ENCODE results near the gene UTP11. TPM values are rescaled to one million over a fixed set of nuclear protein-coding genes. Genes with fewer than 3 reads are reported as not detected.
"Not testable (repeated sequence)": the region's sequence is repeated elsewhere in the genome, so short reads cannot be mapped to it uniquely, and the experiment has no call there.

The UTP11 gene
- total and polyA plus RNA-seq, 5 experiments from 2014 or later: 14.2 to 21.4 (median 17.3) TPM

DNA sequence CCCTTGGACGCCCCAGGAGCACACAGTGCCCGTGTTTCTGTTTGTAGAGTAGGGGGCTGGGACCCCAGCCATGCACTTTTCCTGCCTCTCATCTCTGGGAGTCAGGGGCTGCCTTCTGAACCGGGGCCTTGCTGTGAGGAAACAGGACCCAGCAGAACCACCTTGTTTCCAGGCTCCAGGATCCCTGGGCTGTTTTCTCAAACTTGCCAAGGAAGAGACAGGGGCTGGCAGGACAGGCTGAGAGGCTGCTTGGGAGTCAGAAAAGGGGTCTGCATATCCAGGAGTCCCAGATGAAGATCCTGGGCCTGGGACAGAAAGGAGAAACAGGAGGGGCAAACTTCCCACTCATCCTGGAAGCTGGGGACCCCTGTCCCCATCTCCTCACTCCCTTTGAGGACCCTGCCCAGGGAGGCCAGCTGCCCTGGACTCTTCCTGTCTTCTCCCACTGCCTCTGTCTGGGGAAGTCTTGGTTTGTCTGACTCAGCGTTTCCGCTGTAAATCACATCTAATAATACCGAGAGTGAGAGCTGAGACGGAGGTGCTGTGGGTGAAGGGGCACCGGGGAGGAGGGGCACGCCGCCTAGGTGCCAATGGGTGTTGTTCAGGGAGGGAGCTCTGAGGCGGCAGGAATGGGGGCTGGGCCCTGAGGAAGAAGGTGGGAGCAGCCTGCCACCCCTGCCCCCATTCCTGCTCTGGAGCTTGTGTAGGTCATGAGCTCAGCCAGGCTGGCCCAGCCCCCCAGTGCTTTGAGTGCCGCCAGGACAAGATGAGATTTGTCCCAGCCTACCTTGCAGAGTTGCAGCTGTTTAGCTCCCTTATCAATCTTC lies 17.4 kb downstream of the UTP11 start:
- POLR2A ChIA-PET: interaction anchor here (0.6 kb wide), 1 partner anchor 21 kb away, joined by 3 read pairs; no protein-coding TSS in a partner anchor
- no peak for DNase-seq
- Mint-ChIP-seq H3K27me3 (peaks cover 0 to 8% (median 3%) of the 10 kb centered on the region in 5 donors), H3K4me3 (peak overlapping the region in 2 of 10 donors; percentile 38 to 56), H3K9me3 (no peaks in the 10 kb centered on the region), H3K36me3 (peaks cover 0 to 16% (median 2%) of the 10 kb centered on the region in 3 donors), H3K4me1 (peaks cover 7 to 37% (median 25%) of the 10 kb centered on the region in 4 donors), H3K27ac (peak overlapping the region in 7 of 10 donors; percentile 18 to 73 (median 48))
- ATAC-seq: peak; percentile 53 to 68

DNA sequence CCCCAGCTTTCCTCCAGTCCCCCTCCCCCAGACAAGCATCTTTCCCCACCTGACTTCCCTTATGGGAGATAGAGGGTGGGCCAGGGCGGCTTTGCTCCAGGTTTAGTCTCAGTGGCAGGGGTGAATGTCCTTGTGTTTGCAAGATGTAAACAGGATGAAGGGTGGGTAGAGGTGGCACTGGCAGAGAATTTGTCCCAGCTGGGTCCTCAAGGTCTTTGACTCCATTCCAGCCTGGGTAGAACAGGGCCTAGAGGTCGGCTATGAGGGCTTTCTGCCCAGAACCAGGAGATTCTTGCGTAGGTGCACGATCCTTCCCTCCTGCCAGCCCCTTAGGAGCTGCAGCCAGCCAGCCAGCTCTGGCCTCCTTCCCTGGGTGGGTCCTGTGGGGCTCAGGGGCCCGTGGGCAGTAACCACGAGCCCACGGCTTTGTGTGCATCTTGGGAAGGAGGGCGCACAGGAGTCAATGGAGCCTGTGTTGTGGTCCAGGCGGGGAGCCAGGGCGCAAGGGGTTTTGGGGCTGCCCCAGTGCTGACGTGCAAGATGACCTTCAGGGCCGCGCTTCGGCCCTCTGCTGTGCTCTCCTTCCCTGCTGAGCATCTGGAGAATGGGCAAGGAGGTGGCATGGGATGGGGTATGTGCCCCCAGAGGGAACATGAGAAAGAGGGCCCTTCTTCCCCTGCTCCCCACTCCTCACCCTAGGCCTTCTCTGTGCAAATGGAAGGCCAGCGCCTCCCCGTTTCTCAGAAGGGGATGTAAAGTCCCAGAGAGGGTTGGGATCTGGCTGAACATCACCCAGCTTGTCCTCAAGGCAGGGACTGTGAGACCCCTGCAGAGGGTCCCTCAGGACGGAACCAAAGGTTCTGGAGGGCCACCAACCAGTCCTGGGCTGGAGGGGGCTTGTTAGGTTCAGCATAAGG lies 18.3 kb downstream of the UTP11 start:
- no peaks in the 10 kb centered on the region for H3K9me3 Mint-ChIP-seq
- no peak for ATAC-seq
- H3K27ac Mint-ChIP-seq: peak overlapping the region in 6 of 10 donors; percentile 25 to 73 (median 41)
- POLR2A ChIA-PET: interaction anchor here (0.5 to 0.6 kb wide), 2 partner anchors 48 to 129 kb away, joined by 3 to 5 read pairs; no protein-coding TSS in a partner anchor
- DNase-seq: no peak
- peaks cover 0 to 6% (median 0%) of the 10 kb centered on the region in 3 donors for H3K36me3 Mint-ChIP-seq
- H3K4me3 Mint-ChIP-seq: peak overlapping the region in 4 of 10 donors; percentile 8 to 56 (median 24)
- H3K4me1 Mint-ChIP-seq: peaks cover 7 to 37% (median 25%) of the 10 kb centered on the region in 4 donors
- peaks cover 2 to 8% (median 4%) of the 10 kb centered on the region in 5 donors for H3K27me3 Mint-ChIP-seq

DNA sequence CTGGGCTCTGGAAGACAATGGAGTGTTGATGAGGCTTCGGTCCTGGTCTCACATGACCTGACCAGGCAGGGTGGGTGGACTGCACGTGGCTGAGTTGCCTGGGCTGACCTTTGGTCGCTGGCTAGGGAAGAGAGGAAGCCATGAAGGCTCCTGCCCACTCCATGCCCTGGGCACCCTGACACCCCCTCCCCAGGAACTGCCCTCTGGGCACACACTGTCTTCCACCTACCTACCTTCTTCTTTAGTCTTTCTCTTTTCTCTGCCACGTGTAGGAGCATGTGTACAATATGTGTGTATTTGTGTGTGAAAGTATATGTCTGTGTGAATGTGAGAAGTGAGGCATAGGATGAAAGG lies 19.0 kb downstream of the UTP11 start:
- H3K27me3 Mint-ChIP-seq: peaks cover 3 to 11% (median 8%) of the 10 kb centered on the region in 5 donors
- ATAC-seq (no peak), DNase-seq (no peak)
- H3K36me3 Mint-ChIP-seq: peaks cover 0 to under 1% (median 0%) of the 10 kb centered on the region in 3 donors
- no peak overlapping the region for H3K4me3 Mint-ChIP-seq
- H3K4me1 Mint-ChIP-seq: peaks cover 7 to 37% (median 25%) of the 10 kb centered on the region in 4 donors
- POLR2A ChIA-PET: no interaction called here
- H3K9me3 Mint-ChIP-seq: no peaks in the 10 kb centered on the region
- H3K27ac Mint-ChIP-seq: peak overlapping the region in 2 of 10 donors; percentile 36 to 54

DNA sequence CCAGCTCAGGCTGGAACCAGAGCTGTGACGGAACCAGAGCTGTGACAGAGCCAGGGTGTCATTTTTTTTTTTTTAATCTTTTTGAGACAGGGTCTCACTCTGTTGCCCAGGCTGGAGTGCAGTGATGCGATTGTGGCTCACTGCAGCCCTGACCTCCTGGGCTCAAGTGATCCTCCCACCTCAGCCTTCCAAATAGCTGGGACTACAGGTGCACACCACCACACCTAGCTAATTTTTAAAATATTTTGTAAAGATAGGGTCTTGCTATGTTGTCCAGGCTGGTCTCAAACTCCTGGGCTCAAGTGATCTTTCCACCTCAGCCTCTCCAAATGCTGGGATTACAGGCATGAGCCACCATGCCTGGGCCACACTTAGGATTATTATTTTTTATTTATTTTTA lies 20.5 kb downstream of the UTP11 start:
- H3K27me3 Mint-ChIP-seq: peaks cover 5 to 13% (median 8%) of the 10 kb centered on the region in 5 donors
- H3K36me3 Mint-ChIP-seq, H3K4me3 Mint-ChIP-seq, POLR2A ChIA-PET, H3K9me3 Mint-ChIP-seq, ATAC-seq, DNase-seq, H3K27ac Mint-ChIP-seq: not testable (repeated sequence)
- peaks cover 7 to 30% (median 23%) of the 10 kb centered on the region in 4 donors for H3K4me1 Mint-ChIP-seq

DNA sequence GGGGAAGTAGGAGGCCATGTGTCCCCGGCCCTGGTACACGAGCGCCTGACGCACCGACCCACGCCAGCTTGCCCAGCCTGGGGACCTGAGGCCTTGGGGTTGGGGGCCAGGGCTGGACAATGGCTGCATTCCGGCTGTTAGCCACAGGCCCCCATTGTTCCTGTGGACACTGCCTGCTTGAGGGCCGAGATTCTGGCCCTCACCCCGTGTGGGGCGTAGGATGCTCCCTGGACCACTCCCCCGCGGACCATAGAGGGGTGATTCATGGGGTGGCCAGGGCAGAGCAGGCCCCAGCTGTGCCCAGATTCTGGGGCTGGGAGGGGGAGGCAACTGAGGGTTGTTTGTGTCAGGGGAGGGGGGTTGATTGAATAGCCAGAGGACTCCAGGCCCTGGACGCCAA lies 22.3 kb downstream of the UTP11 start:
- H3K27ac Mint-ChIP-seq: no peak overlapping the region
- ATAC-seq (no peak), DNase-seq (no peak)
- H3K27me3 Mint-ChIP-seq: peaks cover 12 to 30% (median 18%) of the 10 kb centered on the region in 5 donors
- no peak overlapping the region for H3K4me3 Mint-ChIP-seq
- no peaks in the 10 kb centered on the region for H3K36me3 Mint-ChIP-seq
- no peaks in the 10 kb centered on the region for H3K9me3 Mint-ChIP-seq
- peaks cover 7 to 18% (median 13%) of the 10 kb centered on the region in 4 donors for H3K4me1 Mint-ChIP-seq
- POLR2A ChIA-PET: no interaction called here

DNA sequence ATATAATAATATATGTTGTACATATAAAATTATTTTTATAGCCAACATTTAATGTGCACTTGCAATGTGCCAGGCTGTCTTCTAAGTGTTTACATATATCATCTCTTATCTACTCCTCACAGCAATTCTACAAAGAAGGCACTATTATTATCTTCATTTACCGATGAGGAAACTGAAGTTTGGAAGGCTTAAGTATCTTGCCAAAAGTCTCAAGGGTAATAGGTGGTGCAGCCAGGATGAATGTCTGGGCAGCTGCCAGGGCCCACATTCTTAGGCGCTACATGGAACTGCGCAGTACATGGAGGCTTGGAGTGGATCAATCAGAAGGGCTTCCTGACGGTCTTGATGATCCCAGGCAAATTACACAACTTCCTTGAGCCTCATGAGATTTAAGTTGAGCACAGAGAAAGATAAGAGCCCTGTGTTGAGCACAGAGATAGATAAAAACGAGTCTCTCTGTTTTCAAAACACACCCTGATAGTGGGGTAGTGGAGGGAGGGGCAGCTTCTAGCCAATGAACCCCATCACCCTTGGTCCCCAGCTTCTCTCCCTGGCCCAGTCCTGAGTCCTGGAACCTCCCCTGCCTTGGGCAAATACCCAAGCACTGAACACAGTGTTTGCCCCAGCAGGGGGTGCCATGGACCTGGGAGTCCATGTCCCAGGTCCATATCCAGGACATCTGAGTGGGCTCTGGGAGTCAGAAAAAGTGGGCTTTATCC lies 24.8 kb downstream of the UTP11 start:
- H3K4me1 Mint-ChIP-seq: no peaks in the 10 kb centered on the region
- H3K27me3 Mint-ChIP-seq: peaks cover 26 to 55% (median 37%) of the 10 kb centered on the region in 5 donors
- no peak for DNase-seq
- no peak overlapping the region for H3K27ac Mint-ChIP-seq
- no peak overlapping the region for H3K4me3 Mint-ChIP-seq
- ATAC-seq: no peak
- H3K9me3 Mint-ChIP-seq: no peaks in the 10 kb centered on the region
- POLR2A ChIA-PET: interaction anchor here (0.7 kb wide), 1 partner anchor 239 kb away, joined by 6 read pairs; no protein-coding TSS in a partner anchor
- H3K36me3 Mint-ChIP-seq: no peaks in the 10 kb centered on the region

DNA sequence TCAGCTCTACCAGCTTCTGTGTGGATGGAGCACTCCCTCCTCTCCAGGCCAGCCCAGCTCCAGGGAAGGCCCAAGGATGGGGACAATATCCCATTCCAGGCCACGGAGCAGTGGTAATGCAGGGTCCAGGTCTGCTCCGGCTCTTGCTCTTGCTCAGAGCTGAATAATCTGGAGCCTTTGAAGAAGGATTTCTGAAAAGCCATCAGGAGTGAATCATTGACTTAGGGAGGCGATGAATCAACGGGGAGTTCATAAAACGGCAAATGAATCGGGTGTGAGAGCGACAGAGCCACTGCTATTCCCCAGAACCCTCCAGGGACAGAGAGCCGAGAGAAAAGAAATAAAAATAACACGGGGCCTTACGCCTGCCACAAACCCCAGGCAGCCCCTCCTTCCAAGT lies 26.3 kb downstream of the UTP11 start:
- POLR2A ChIA-PET: no interaction called here
- H3K27ac Mint-ChIP-seq: peak overlapping the region in 1 of 10 donors; percentile 26
- ATAC-seq: no peak
- H3K4me3 Mint-ChIP-seq: no peak overlapping the region
- H3K9me3 Mint-ChIP-seq: no peaks in the 10 kb centered on the region
- no peak for DNase-seq
- peaks cover 31 to 68% (median 47%) of the 10 kb centered on the region in 5 donors for H3K27me3 Mint-ChIP-seq
- H3K36me3 Mint-ChIP-seq: peaks cover 0 to 3% (median 0%) of the 10 kb centered on the region in 3 donors
- H3K4me1 Mint-ChIP-seq: peaks cover under 1 to 8% (median 3%) of the 10 kb centered on the region in 4 donors

DNA sequence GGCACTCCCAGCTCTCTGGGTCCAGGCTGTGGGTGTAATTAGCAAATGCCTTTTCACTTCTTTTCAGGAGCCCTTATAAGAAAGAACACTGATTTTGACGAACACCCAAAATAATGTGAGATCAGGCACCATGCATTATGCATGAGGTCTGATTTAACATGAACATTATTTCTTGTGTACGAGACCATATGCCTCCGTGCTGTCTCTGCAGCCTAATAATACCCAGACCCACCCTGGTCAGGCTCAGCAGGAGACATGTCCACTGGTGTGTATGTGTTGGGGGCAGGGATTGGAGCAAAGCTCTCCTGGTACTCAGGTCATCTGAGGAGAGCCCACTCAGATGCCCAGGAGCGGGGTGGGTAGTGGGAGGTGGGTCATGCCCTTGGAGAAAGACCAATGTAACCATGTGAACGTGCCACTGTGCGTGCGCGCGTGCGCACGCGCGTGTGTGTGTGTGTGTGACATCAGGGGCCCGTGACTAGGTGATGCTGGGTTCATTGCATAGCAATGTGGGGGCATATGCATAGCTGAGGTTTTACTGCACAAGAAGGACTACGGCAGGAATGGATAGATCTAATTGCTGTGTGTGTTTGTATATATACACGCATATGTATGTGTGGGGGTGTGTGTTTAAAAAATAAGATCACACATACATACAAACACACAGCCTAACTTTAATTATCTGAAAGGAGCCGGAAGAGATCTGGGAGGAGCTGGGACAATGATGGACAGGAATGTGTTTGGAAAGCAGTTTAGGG lies 27.0 kb downstream of the UTP11 start:
- ATAC-seq (no peak), DNase-seq (no peak)
- peaks cover 4 to 14% (median 6%) of the 10 kb centered on the region in 4 donors for H3K4me1 Mint-ChIP-seq
- H3K27ac Mint-ChIP-seq: no peak overlapping the region
- POLR2A ChIA-PET: no interaction called here
- peaks cover 31 to 73% (median 47%) of the 10 kb centered on the region in 5 donors for H3K27me3 Mint-ChIP-seq
- H3K4me3 Mint-ChIP-seq: no peak overlapping the region
- H3K9me3 Mint-ChIP-seq: no peaks in the 10 kb centered on the region
- H3K36me3 Mint-ChIP-seq: peaks cover 0 to 3% (median 0%) of the 10 kb centered on the region in 3 donors

DNA sequence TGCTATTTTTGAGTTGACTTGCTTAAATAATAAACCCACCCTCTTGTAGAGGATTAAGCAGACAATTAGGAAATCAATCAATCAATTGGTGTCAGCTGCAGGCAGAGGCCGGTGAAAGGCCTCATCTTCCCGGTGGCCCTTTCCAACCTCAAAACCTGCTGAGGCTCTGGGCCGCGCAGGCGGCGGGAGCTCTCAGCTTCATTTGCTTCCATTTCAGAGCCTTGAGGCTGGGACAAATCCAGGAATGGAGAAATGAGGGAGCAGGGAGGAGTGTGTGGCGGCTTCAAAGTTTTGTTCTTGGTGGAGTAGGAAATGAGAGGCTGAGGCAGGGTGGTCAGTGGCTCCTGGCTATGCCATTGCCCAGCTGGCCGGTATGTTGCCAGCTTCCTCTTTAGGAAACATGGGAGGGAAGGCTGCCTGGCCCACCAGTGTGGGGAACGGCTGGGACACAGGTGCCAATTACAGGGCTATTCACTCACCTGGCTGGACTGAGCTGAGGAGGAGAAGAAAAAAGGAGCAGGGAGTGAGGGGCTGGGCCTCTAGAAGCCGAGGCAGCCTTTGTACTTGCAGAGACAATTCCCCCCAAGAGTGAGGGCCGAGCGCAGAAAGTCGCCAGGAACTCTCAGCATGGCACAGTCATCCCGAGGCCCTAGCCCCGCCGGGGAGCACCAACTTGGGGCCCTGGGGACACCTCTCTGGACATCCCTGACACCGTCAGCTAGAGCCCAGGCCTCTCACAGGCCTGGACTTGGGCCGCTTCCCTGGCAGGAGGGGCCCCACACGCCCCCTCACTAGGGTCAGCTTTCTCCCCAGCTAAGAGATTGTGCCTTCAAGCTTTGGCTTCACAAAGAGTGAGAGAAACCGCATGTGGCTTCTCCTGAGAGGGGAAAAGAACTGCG lies 29.7 kb downstream of the UTP11 start:
- H3K27ac Mint-ChIP-seq: no peak overlapping the region
- ATAC-seq (no peak), DNase-seq (no peak)
- H3K9me3 Mint-ChIP-seq: no peaks in the 10 kb centered on the region
- peaks cover 8 to 18% (median 9%) of the 10 kb centered on the region in 4 donors for H3K4me1 Mint-ChIP-seq
- H3K27me3 Mint-ChIP-seq: peaks cover 31 to 70% (median 45%) of the 10 kb centered on the region in 5 donors
- H3K4me3 Mint-ChIP-seq: peak overlapping the region in 1 of 10 donors; percentile 65
- POLR2A ChIA-PET: no interaction called here
- H3K36me3 Mint-ChIP-seq: peaks cover 0 to 3% (median 0%) of the 10 kb centered on the region in 3 donors

DNA sequence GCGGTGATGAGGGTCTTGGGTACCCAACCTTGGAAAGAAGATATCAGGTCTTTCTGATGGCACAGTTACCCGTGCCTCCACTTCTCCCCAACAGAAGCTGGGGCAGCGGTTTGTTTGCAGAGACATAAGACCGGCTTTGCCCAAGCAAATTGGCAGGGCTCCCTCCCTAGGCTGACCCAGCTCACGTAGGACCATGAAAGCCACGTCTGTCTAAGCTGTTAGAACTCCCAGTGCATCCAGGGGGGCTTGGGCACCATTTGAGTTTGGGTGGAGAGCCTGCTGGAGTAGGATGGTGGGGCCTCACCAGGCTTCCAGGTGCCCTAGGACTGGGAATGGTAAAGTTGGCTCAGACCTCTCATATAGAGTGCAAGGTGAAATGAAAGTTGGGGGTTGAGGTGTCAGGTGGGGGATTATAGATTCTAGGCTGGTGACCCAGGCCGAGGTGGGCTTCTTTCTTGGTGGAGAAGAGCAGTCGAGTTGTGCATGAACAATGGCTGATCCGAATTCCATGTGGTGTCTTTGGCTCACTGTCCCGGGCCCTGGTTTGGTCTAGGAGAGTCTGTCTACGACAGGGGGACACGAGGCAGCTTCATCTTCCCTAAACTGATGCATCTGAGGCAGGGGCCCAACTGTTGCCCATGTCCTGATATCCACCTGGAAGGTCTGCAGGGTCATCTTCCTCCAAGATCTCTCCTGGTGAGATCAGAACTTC lies 30.7 kb downstream of the UTP11 start:
- peaks cover 8 to 18% (median 10%) of the 10 kb centered on the region in 4 donors for H3K4me1 Mint-ChIP-seq
- peak overlapping the region in 6 of 10 donors; percentile 13 to 82 (median 24) for H3K4me3 Mint-ChIP-seq
- H3K36me3 Mint-ChIP-seq: peaks cover 0 to 3% (median 0%) of the 10 kb centered on the region in 3 donors
- H3K27ac Mint-ChIP-seq: no peak overlapping the region
- DNase-seq: no peak
- ATAC-seq: no peak
- H3K9me3 Mint-ChIP-seq: no peaks in the 10 kb centered on the region
- H3K27me3 Mint-ChIP-seq: peaks cover 29 to 67% (median 47%) of the 10 kb centered on the region in 5 donors
- POLR2A ChIA-PET: no interaction called here
